GM11168 (cell line): ENCODE measurements around the gene AHNAK.
"Not testable (repeated sequence)": the region's sequence is repeated elsewhere in the genome, so short reads cannot be mapped to it uniquely, and the experiment has no call there.

ENCODE experiments used
- in situ Hi-C: fragments of 300-500 bp; cut with MboI; formaldehyde crosslinking; loops from one replicate; pipeline ENCODE4 v1.12.0; 2022; ENCODE audit warnings: low sequenced_read_pairs; ENCODE audit not compliant: unreplicated experiment

AHNAK gene

DNA sequence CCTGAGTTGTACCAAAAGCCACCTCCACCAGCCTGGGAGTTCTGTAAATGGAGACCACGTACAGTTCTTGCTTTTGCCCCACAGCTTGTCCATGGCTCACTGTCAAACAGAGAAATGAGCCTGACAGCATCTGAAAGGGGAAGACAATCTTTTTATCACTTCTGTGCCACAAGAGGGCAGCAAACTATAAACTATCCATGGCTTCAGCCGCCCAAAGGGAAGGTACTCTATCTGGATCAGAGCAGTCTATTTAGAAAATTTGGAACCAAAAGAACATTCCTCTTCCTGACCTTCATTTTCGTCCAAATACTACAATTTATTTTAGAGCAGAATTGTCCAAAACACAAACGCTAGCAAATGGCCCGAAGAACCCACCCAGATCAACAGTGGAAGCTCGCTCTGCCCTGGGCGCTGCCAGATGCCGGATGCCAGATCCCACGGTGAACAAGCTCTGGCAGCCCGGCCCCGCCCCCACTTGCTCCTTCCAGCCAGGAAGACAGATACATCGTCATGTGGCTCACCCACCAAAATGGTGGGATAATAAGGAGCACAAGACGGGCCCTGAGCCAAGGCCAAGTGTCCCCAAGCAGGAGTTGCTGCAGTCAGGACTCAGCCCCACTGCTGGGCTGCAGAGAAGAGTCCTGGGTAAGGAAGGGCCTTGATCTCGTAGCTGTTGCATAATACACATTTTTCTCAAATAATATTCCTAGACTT is 151.6 kb downstream of the AHNAK start:
- in situ Hi-C loops, result no loop called here

- in situ Hi-C loops, result no loop called here
These were observed 152.9 kb downstream of the AHNAK start for GRCh38 chr11:62393735-62394134.

DNA sequence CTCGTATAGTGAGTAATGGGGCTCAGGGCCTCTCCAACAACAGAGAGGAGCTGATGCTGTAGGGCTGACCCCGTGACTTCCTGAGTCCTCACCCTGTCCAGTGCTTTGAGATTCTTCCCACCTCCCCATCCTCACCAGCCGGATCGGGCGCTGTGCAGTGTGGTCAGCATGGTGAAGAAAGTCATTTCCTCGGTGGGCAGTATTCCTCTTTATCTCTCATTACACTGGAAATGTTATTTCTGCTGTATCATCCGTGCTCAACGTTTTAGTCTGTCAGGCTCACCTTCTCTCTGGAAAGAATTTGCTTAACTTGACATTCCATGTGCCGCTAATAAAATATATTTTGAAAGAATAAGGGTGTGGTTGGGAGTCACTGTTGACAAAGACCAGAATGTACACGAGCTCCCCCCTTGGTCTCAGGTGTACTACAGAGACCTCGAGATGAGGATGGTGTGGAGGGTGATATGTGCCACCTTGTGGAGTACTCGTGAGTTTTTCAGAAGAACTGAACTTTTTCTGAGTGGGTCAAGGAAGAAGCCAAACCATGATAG is 153.5 kb downstream of the AHNAK start:
- in situ Hi-C loops, result no loop called here

DNA sequence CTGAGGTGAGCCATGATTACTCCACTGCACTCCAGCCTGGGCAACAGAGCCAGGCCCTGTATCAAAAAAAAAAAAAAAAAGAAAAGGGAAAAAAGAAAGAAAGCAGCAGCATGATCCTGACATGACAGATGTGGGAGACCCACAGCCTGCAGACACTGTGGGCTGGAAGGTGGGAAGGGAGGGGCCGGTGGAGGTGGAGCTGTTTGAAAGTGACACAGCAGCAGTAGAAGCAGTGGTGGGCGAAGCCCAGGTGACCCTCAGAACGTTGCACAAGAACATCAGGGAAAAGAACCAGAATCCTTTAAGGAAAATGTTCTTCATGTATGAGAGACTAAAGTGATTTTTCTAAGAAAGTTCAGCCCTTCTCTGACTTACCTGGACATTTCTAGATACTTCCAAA is 154.1 kb downstream of the AHNAK start:
- in situ Hi-C loops, result no loop called here

DNA sequence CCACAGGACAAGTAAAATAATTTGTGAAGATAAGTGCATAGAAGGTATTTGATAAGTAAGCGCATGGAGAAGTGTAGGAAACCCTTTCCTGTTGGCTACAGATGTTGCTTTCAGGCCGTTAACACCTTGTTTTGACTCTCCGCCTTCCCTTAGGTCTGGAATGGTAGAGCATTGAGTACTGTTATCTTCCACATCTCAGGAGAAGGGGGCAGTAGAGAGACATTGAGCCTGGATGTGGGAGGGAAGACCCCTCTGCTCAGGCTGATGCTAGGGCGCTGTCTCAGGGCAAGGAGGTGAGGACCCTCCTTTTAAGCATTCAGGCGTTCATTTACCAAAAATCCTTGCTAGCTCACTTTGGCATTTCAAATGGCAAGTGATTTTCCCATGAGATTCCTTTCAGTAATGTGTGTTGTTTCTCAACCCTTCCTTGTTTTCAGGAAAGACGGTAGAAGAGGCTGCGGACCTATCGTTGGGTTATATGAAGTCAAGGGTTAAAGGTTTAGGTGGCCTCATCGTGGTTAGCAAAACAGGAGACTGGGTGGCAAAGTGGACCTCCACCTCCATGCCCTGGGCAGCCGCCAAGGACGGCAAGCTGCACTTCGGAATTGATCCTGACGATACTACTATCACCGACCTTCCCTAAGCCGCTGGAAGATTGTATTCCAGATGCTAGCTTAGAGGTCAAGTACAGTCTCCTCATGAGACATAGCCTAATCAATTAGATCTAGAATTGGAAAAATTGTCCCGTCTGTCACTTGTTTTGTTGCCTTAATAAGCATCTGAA is 154.8 kb downstream of the AHNAK start:
- in situ Hi-C loops, result no loop called here

DNA sequence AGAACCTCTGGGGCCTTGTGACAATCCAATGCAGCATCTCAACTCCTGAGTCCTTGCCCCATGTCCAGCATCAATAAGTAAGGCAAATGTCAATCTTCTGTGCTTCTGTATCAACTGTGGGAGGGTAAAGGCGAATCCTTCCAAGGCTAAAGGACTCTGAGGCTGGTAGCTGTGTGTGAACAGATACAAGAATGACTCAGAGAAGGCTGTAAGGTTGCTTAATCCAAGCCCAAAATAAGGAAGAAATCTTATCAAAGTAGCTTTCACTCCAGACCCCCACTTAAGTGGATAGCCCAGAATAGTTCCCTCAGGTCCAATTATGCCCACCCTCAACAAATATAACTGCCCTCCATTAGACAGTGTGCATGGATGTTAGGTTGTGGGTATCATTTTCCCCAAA is 155.9 kb downstream of the AHNAK start:
- in situ Hi-C loops, result no loop called here

DNA sequence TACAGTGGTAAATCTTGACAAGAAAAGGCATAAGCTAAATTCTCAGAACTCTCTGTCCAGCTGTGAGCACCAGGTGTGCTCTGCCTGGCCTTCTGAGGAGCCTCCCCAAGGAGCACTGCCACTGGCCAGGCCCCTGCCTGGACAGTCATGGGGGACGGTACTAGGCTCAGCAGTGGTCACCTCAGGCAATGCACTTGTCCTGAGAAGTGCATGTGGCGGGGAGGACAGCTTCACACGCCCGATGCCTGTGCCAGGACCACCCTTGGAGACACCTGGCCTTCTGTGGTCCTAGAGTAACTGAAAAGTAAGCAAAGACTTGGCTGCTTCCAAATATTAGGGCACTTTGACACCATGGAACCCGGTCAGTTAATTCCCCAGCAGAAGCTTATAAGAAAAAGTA is 156.4 kb downstream of the AHNAK start:
- in situ Hi-C loops, result no loop called here

DNA sequence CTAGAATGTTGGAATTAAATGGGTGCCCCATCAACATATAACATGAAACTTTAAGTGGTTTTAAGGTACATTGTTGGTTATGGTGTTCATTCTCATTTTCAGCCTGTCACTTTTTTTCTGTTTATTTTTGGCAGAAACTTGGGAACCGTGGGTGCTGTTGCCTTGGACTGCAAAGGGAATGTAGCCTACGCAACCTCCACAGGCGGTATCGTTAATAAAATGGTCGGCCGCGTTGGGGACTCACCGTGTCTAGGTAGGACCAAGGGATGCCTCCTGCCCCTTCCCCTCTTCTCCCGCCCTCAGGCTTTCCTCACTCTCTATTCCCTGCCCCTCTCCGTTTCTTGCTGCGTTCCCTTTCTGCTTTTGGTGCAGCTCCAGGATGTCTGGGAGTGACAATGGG is 157.6 kb downstream of the AHNAK start:
- in situ Hi-C loops, result no loop called here

- in situ Hi-C loops, result no loop called here
These were observed 159.2 kb downstream of the AHNAK start for GRCh38 chr11:62387381-62387780.

- in situ Hi-C loops, result not testable (repeated sequence)
These were observed 160.5 kb downstream of the AHNAK start for GRCh38 chr11:62386083-62386482.

- in situ Hi-C loops, result no loop called here
These were observed 162.8 kb downstream of the AHNAK start for GRCh38 chr11:62383822-62384221.
